GM19240 (cell line): Measurements from ENCODE around the gene AMPD1.

ENCODE experiments used
- DNase-seq: peaks from one replicate; pipeline ENCODE4 v3.0.0; 2011; ENCODE audit warnings: low spot score; ENCODE audit not compliant: insufficient read length

The AMPD1 gene

DNA sequence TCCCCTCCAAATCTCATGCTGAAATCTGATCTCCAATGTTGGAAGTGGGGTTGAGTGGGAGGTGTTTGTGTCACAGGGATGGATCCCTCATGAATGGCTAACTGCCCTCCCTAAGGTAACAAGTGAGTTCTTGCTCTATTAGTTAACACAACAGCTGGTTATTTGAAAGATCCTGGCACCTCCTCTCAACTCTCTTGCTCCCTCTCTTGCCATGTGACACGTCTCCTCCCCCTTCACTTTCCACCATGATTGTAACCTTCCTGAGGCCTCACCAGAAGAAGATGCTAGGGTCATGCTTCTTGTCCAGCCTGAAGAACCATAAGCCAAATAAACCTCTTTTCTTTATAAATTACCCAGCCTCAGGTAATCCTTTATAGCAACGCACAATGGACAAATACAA is 54.0 kb downstream of the AMPD1 start:
- no peak for DNase-seq

DNA sequence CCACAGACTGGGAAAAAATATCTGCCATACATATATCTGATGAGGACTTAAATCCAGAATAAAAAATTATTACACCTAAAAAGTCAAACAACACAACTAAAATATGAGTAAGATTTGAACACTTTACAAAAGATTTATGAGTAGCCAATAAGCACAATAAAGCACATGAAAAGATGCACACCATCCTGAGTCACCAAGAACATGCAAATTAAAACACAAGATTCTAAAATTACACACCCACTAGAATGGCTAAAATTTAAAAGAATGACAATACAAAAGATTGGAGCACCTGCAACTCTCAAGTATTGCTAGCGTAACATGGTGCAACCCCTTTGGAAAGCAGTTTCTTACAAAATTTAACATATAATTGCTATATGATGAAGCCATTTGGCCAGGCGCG is 56.4 kb downstream of the AMPD1 start:
- DNase-seq: no peak

DNA sequence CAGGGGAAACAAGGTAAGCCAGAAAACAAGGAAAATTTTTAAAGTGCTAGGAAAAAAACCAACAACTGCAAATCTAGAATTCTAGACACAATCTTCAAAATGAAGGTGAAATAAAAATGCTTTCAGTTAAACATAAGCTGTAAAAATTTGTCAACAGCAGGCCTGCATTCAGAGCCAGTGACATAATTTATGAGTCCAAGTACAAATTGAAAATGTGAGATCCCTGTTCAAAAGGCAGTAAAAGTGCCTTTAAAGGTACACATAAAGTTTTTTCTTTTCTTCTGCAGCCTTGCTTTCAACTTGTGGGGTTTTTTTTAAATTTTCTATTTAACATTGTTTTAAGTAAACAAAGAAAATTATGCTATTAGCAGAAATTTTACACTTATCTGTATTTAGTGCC is 62.9 kb downstream of the AMPD1 start:
- no peak for DNase-seq

DNA sequence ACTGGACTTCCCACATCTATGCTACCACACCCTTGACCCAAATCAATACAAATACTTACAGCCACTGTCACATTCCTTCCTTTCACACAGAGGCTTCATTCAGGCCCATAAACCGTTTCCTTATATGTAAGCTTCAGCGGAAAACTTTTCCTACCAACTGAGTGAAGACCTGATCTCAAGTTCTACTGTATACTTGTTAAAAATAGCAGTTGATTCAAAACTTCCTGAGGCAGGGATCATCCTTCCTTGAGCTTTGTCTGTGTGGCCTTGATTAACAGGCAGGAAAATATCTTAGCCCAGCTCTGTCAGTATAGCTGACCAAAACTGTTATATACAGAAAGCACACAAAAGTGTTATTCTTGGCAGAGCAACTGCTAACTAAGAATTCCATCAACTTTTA is 68.2 kb downstream of the AMPD1 start:
- DNase-seq: no peak

- no peak for DNase-seq
Measured at GRCh38 chr1:114623364-114623763, 72.0 kb downstream of the AMPD1 start.
